ENCODE measurements around the gene RAB4A.

DNA sequence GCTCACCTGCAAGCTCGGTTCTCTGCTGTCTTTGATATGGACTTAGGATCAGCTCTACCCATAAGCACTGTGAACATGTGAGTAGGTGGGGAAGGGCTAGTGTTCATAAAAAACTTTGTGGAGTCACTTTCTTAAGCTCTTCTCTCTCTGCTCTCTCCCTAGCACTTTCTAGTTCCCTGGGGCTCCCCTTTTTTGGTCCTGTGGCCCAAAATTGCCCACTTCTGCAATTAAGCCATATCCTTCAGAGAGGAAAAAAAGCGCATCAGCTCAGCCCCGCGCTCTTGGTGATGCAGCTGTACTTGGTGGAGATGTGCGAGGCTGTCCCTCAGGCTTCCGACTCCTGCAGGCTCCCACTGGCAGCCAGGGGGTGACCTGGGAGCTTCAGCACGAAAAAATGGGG lies 48.6 kb downstream of the RAB4A start:
- no peak for TF ChIP-seq RAD21 (IDR thresholded peaks at IDR 0.05 in 1 of 2, conservative IDR thresholded peaks at IDR 0.05 in 1 of 2; ENCODE audit: low read depth in 2 of 2, low read length in 2 of 2)
- TF ChIP-seq KDM5A (IDR thresholded peaks at IDR 0.05; ENCODE audit: low read length): no peak
- TF ChIP-seq BCL11A (IDR thresholded peaks at IDR 0.05; ENCODE audit: low read depth in 2 of 2, low read length in 2 of 2): no peak
- no peak for TF ChIP-seq CTCF (IDR thresholded peaks at IDR 0.05; ENCODE audit: control extremely low read depth in 1 of 3, insufficient read depth in 1 of 3, low read depth in 1 of 3, low read length in 3 of 3)
- no peak for TF ChIP-seq MAX (IDR thresholded peaks at IDR 0.05)
- no peak for TF ChIP-seq EP300 (IDR thresholded peaks at IDR 0.05; ENCODE audit: borderline replicate concordance in 1 of 2, low read depth in 2 of 2, low read length in 2 of 2)
- TF ChIP-seq HDAC2 (IDR thresholded peaks at IDR 0.05; ENCODE audit: borderline replicate concordance in 1 of 2, low read depth in 2 of 2, low read length in 2 of 2): no peak
- no peak for TF ChIP-seq NRF1 (IDR thresholded peaks at IDR 0.05; ENCODE audit: low read depth, low read length)
- no peak for TF ChIP-seq SP2 (IDR thresholded peaks at IDR 0.05; ENCODE audit: low read length)
- TF ChIP-seq PHF8 (conservative IDR thresholded peaks at IDR 0.05; ENCODE audit: low read depth, low read length): no peak
